ENCODE results near the gene VSX1.

VSX1 gene

GRCh38 chr20:25052255-25053194, 29.4 kb downstream of the VSX1 start:
- Histone ChIP-seq H3K27me3 (ENCODE audit: control insufficient read depth in 1 of 2, insufficient read depth in 2 of 2, low read length in 2 of 2) (no peaks in the 10 kb centered on the region), H3K9ac (ENCODE audit: low read length in 2 of 2) (peak overlapping the region in 1 of 2 donors; percentile 40), H3K4me3 (ENCODE audit: low read length in 2 of 2) (peak overlapping the region in 1 of 2 donors; percentile 47), H3K4me1 (ENCODE audit: control insufficient read depth, insufficient read depth, low read length) (peaks cover 95% of the 10 kb centered on the region), H3K9me3 (ENCODE audit: control insufficient read depth in 2 of 2, low read length in 2 of 2) (no peaks in the 10 kb centered on the region), H3K36me3 (ENCODE audit: control insufficient read depth in 2 of 2, insufficient read depth in 2 of 2, low read length in 2 of 2) (peaks cover 0 to 4% of the 10 kb centered on the region in 2 donors), H3K27ac (ENCODE audit: low read length) (peak overlapping the region; percentile 82)

GRCh38 chr20:25051386-25052155, 30.4 kb downstream of the VSX1 start:
- H3K27ac ChIP-seq (ENCODE audit: low read length) = peak overlapping the region; percentile 82
- H3K9me3 ChIP-seq (ENCODE audit: control insufficient read depth in 2 of 2, low read length in 2 of 2) = no peaks in the 10 kb centered on the region
- no peak overlapping the region for H3K4me3 ChIP-seq (ENCODE audit: low read length in 2 of 2)
- H3K36me3 ChIP-seq (ENCODE audit: control insufficient read depth in 2 of 2, insufficient read depth in 2 of 2, low read length in 2 of 2) = peaks cover 3 to 11% of the 10 kb centered on the region in 2 donors
- peaks cover 97% of the 10 kb centered on the region for H3K4me1 ChIP-seq (ENCODE audit: control insufficient read depth, insufficient read depth, low read length)
- H3K9ac ChIP-seq (ENCODE audit: low read length in 2 of 2) = no peak overlapping the region
- H3K27me3 ChIP-seq (ENCODE audit: control insufficient read depth in 1 of 2, insufficient read depth in 2 of 2, low read length in 2 of 2) = no peaks in the 10 kb centered on the region

GRCh38 chr20:25050501-25051350, 31.2 kb downstream of the VSX1 start:
- peaks cover 6 to 15% of the 10 kb centered on the region in 2 donors for H3K36me3 ChIP-seq (ENCODE audit: control insufficient read depth in 2 of 2, insufficient read depth in 2 of 2, low read length in 2 of 2)
- H3K9ac ChIP-seq (ENCODE audit: low read length in 2 of 2) = peak overlapping the region in 1 of 2 donors; percentile 39
- no peaks in the 10 kb centered on the region for H3K9me3 ChIP-seq (ENCODE audit: control insufficient read depth in 2 of 2, low read length in 2 of 2)
- peak overlapping the region; percentile 70 for H3K27ac ChIP-seq (ENCODE audit: low read length)
- no peak overlapping the region for H3K4me3 ChIP-seq (ENCODE audit: low read length in 2 of 2)
- peaks cover 95% of the 10 kb centered on the region for H3K4me1 ChIP-seq (ENCODE audit: control insufficient read depth, insufficient read depth, low read length)
- no peaks in the 10 kb centered on the region for H3K27me3 ChIP-seq (ENCODE audit: control insufficient read depth in 1 of 2, insufficient read depth in 2 of 2, low read length in 2 of 2)

GRCh38 chr20:25050082-25050481, 31.9 kb downstream of the VSX1 start:
- H3K9ac ChIP-seq (ENCODE audit: low read length in 2 of 2) = peak overlapping the region; percentile 39 to 42
- H3K4me3 ChIP-seq (ENCODE audit: low read length in 2 of 2) = peak overlapping the region; percentile 2 to 52
- H3K36me3 ChIP-seq (ENCODE audit: control insufficient read depth in 2 of 2, insufficient read depth in 2 of 2, low read length in 2 of 2) = peaks cover 6 to 15% of the 10 kb centered on the region in 2 donors
- H3K27ac ChIP-seq (ENCODE audit: low read length) = peak overlapping the region; percentile 70
- no peaks in the 10 kb centered on the region for H3K27me3 ChIP-seq (ENCODE audit: control insufficient read depth in 1 of 2, insufficient read depth in 2 of 2, low read length in 2 of 2)
- no peaks in the 10 kb centered on the region for H3K9me3 ChIP-seq (ENCODE audit: control insufficient read depth in 2 of 2, low read length in 2 of 2)
- peaks cover 94% of the 10 kb centered on the region for H3K4me1 ChIP-seq (ENCODE audit: control insufficient read depth, insufficient read depth, low read length)

- peaks cover 6 to 15% of the 10 kb centered on the region in 2 donors for H3K36me3 ChIP-seq (ENCODE audit: control insufficient read depth in 2 of 2, insufficient read depth in 2 of 2, low read length in 2 of 2)
- no peaks in the 10 kb centered on the region for H3K9me3 ChIP-seq (ENCODE audit: control insufficient read depth in 2 of 2, low read length in 2 of 2)
- no peaks in the 10 kb centered on the region for H3K27me3 ChIP-seq (ENCODE audit: control insufficient read depth in 1 of 2, insufficient read depth in 2 of 2, low read length in 2 of 2)
- peaks cover 94% of the 10 kb centered on the region for H3K4me1 ChIP-seq (ENCODE audit: control insufficient read depth, insufficient read depth, low read length)
- H3K4me3 ChIP-seq (ENCODE audit: low read length in 2 of 2) = peak overlapping the region; percentile 22 to 52
- peak overlapping the region; percentile 70 for H3K27ac ChIP-seq (ENCODE audit: low read length)
- H3K9ac ChIP-seq (ENCODE audit: low read length in 2 of 2) = peak overlapping the region in 1 of 2 donors; percentile 42
These were observed 32.5 kb downstream of the VSX1 start for GRCh38 chr20:25049261-25050060.

- H3K27ac ChIP-seq (ENCODE audit: low read length) = peak overlapping the region; percentile 70
- peak overlapping the region in 1 of 2 donors; percentile 35 for H3K4me3 ChIP-seq (ENCODE audit: low read length in 2 of 2)
- peaks cover 6 to 15% of the 10 kb centered on the region in 2 donors for H3K36me3 ChIP-seq (ENCODE audit: control insufficient read depth in 2 of 2, insufficient read depth in 2 of 2, low read length in 2 of 2)
- peak overlapping the region in 1 of 2 donors; percentile 5 for H3K9ac ChIP-seq (ENCODE audit: low read length in 2 of 2)
- no peaks in the 10 kb centered on the region for H3K27me3 ChIP-seq (ENCODE audit: control insufficient read depth in 1 of 2, insufficient read depth in 2 of 2, low read length in 2 of 2)
- no peaks in the 10 kb centered on the region for H3K9me3 ChIP-seq (ENCODE audit: control insufficient read depth in 2 of 2, low read length in 2 of 2)
- H3K4me1 ChIP-seq (ENCODE audit: control insufficient read depth, insufficient read depth, low read length) = peaks cover 94% of the 10 kb centered on the region
These were observed 33.4 kb downstream of the VSX1 start for GRCh38 chr20:25048519-25048952.

GRCh38 chr20:25047766-25048165, 34.2 kb downstream of the VSX1 start:
- peaks cover 95% of the 10 kb centered on the region for H3K4me1 ChIP-seq (ENCODE audit: control insufficient read depth, insufficient read depth, low read length)
- H3K9me3 ChIP-seq (ENCODE audit: control insufficient read depth in 2 of 2, low read length in 2 of 2) = no peaks in the 10 kb centered on the region
- no peak overlapping the region for H3K27ac ChIP-seq (ENCODE audit: low read length)
- no peak overlapping the region for H3K4me3 ChIP-seq (ENCODE audit: low read length in 2 of 2)
- H3K36me3 ChIP-seq (ENCODE audit: control insufficient read depth in 2 of 2, insufficient read depth in 2 of 2, low read length in 2 of 2) = peaks cover 6 to 15% of the 10 kb centered on the region in 2 donors
- H3K9ac ChIP-seq (ENCODE audit: low read length in 2 of 2) = no peak overlapping the region
- H3K27me3 ChIP-seq (ENCODE audit: control insufficient read depth in 1 of 2, insufficient read depth in 2 of 2, low read length in 2 of 2) = no peaks in the 10 kb centered on the region

- Histone ChIP-seq H3K9ac (ENCODE audit: low read length in 2 of 2) (no peak overlapping the region), H3K36me3 (ENCODE audit: control insufficient read depth in 2 of 2, insufficient read depth in 2 of 2, low read length in 2 of 2) (peaks cover 6 to 15% of the 10 kb centered on the region in 2 donors), H3K9me3 (ENCODE audit: control insufficient read depth in 2 of 2, low read length in 2 of 2) (no peaks in the 10 kb centered on the region), H3K27me3 (ENCODE audit: control insufficient read depth in 1 of 2, insufficient read depth in 2 of 2, low read length in 2 of 2) (no peaks in the 10 kb centered on the region), H3K27ac (ENCODE audit: low read length) (no peak overlapping the region), H3K4me3 (ENCODE audit: low read length in 2 of 2) (no peak overlapping the region), H3K4me1 (ENCODE audit: control insufficient read depth, insufficient read depth, low read length) (peaks cover 95% of the 10 kb centered on the region)
These were observed 34.9 kb downstream of the VSX1 start for GRCh38 chr20:25046736-25047666.

- no peaks in the 10 kb centered on the region for H3K9me3 ChIP-seq (ENCODE audit: control insufficient read depth in 2 of 2, low read length in 2 of 2)
- no peak overlapping the region for H3K9ac ChIP-seq (ENCODE audit: low read length in 2 of 2)
- no peak overlapping the region for H3K27ac ChIP-seq (ENCODE audit: low read length)
- no peak overlapping the region for H3K4me3 ChIP-seq (ENCODE audit: low read length in 2 of 2)
- peaks cover 95% of the 10 kb centered on the region for H3K4me1 ChIP-seq (ENCODE audit: control insufficient read depth, insufficient read depth, low read length)
- no peaks in the 10 kb centered on the region for H3K27me3 ChIP-seq (ENCODE audit: control insufficient read depth in 1 of 2, insufficient read depth in 2 of 2, low read length in 2 of 2)
- H3K36me3 ChIP-seq (ENCODE audit: control insufficient read depth in 2 of 2, insufficient read depth in 2 of 2, low read length in 2 of 2) = peaks cover 6 to 15% of the 10 kb centered on the region in 2 donors
These were observed 35.7 kb downstream of the VSX1 start for GRCh38 chr20:25046181-25046641.
